DOHH2 (cell line): ENCODE data around the gene DPAGT1.

Source experiments
- CTCF ChIP-seq: fragments of 200-600 bp; sonication (generic); IDR thresholded peaks from one replicate; pipeline ENCODE4 v1.5.1; 2014; ENCODE audit warnings: antibody characterized with exemption, mild to moderate bottlenecking, low read depth, low read length; ENCODE audit not compliant: poor library complexity, severe bottlenecking
- EZH2phosphoT487 ChIP-seq: fragments of 200-600 bp; sonication (generic); IDR thresholded peaks from 2 replicates; pipeline ENCODE4 v1.6.1; 2017; ENCODE audit warnings: borderline replicate concordance, mild to moderate bottlenecking, antibody characterized with exemption, low read length, moderate library complexity, mixed read lengths

- TF ChIP-seq CTCF (no peak), EZH2phosphoT487 (no peak)
Observed at GRCh38 chr11:119111361-119111925, 9.8 kb upstream of the DPAGT1 start.
